H9 (cell line): ENCODE results near the gene EPHB2. TPM values are rescaled to one million over a fixed set of nuclear protein-coding genes. Genes with fewer than 3 reads are reported as not detected.

Source experiments
- DNase-seq: peaks from one replicate; pipeline ENCODE4 v3.0.0-alpha.2; 2017
- H2AFZ ChIP-seq: one replicate; pipeline ENCODE4 v1.6.1; 2013; ENCODE audit warnings: mild to moderate bottlenecking, low read length, control low read depth, moderate library complexity
- H2AK5ac ChIP-seq: 2 replicates; pipeline ENCODE4 v1.6.1; 2013; ENCODE audit warnings: low read length, control low read depth, mixed read lengths; ENCODE audit not compliant: insufficient read length
- H2BK120ac ChIP-seq: one replicate; pipeline ENCODE4 v1.6.1; 2013; ENCODE audit warnings: low read depth, mild to moderate bottlenecking, low read length, control low read depth, inconsistent platforms; ENCODE audit not compliant: poor library complexity, severe bottlenecking
- H2BK12ac ChIP-seq: 2 replicates; pipeline ENCODE4 v1.6.1; 2013; ENCODE audit warnings: low read length, control low read depth, mixed read lengths, low read depth; ENCODE audit not compliant: insufficient read length
- H2BK15ac ChIP-seq: 2 replicates; pipeline ENCODE4 v1.6.1; 2013; ENCODE audit warnings: low read depth, low read length, control low read depth
- H2BK20ac ChIP-seq: one replicate; pipeline ENCODE4 v1.6.1; 2013; ENCODE audit warnings: low read depth, mild to moderate bottlenecking, low read length, control low read depth, inconsistent platforms; ENCODE audit not compliant: poor library complexity, severe bottlenecking
- H2BK5ac ChIP-seq: 2 replicates; pipeline ENCODE4 v1.6.1; 2013; ENCODE audit warnings: low read length, control low read depth, mixed read lengths; ENCODE audit not compliant: insufficient read length
- H3K14ac ChIP-seq: 2 replicates; pipeline ENCODE4 v1.6.1; 2013; ENCODE audit warnings: low read length, control low read depth; ENCODE audit not compliant: insufficient read depth
- H3K18ac ChIP-seq: 2 replicates; pipeline ENCODE4 v1.6.1; 2013; ENCODE audit warnings: low read depth, mild to moderate bottlenecking, mixed read lengths, low read length, control low read depth; ENCODE audit not compliant: insufficient read length
- H3K23ac ChIP-seq: 2 replicates; pipeline ENCODE4 v1.6.1; 2013; ENCODE audit warnings: low read length, control low read depth, mixed read lengths, low read depth; ENCODE audit not compliant: insufficient read length
- H3K23me2 ChIP-seq: 2 replicates; pipeline ENCODE4 v1.6.1; 2013; ENCODE audit warnings: low read depth, mild to moderate bottlenecking, mixed read lengths, low read length, control low read depth; ENCODE audit not compliant: insufficient read length, poor library complexity, severe bottlenecking
- H3K27ac ChIP-seq: 2 replicates; pipeline ENCODE4 v1.5.1; 2013; ENCODE audit warnings: low read length, control low read depth, mixed read lengths, low read depth; ENCODE audit not compliant: insufficient read length
- H3K27me3 ChIP-seq: 2 replicates; pipeline ENCODE4 v1.6.1; 2013; ENCODE audit warnings: low read length, control low read depth, inconsistent platforms; ENCODE audit not compliant: insufficient read depth
- H3K4ac ChIP-seq: 2 replicates; pipeline ENCODE4 v1.6.1; 2013; ENCODE audit warnings: low read depth, mild to moderate bottlenecking, control low read depth, inconsistent platforms, low read length, moderate library complexity
- H3K4me1 ChIP-seq: 2 replicates; pipeline ENCODE4 v1.6.1; 2013; ENCODE audit warnings: low read length, control low read depth, inconsistent platforms; ENCODE audit not compliant: insufficient read depth
- H3K4me2 ChIP-seq: 2 replicates; pipeline ENCODE4 v1.6.1; 2013; ENCODE audit warnings: low read length, control low read depth, mixed read lengths; ENCODE audit not compliant: insufficient read length, insufficient read depth
- H3K56ac ChIP-seq: 2 replicates; pipeline ENCODE4 v1.6.1; 2013; ENCODE audit warnings: low read depth, mild to moderate bottlenecking, mixed read lengths, low read length, control low read depth; ENCODE audit not compliant: insufficient read length
- H3K79me1 ChIP-seq: 2 replicates; pipeline ENCODE4 v1.6.1; 2013; ENCODE audit warnings: low read depth, mild to moderate bottlenecking, moderate library complexity, low read length, control low read depth, inconsistent platforms; ENCODE audit not compliant: insufficient read depth, poor library complexity, severe bottlenecking
- H3K79me2 ChIP-seq: 2 replicates; pipeline ENCODE4 v1.6.1; 2013; ENCODE audit warnings: low read length, control low read depth, inconsistent platforms; ENCODE audit not compliant: insufficient read depth
- H3K9ac ChIP-seq: 2 replicates; pipeline ENCODE4 v1.6.1; 2013; ENCODE audit warnings: low read length, control low read depth, mixed read lengths; ENCODE audit not compliant: insufficient read length; ENCODE audit errors: extremely low read depth
- H3K9me3 ChIP-seq: one replicate; pipeline ENCODE4 v1.6.1; 2013; ENCODE audit warnings: low read depth, low read length, inconsistent platforms; ENCODE audit not compliant: control insufficient read depth
- H3T11ph ChIP-seq: one replicate; pipeline ENCODE4 v1.6.1; 2013; ENCODE audit warnings: mild to moderate bottlenecking, low read length, control low read depth, inconsistent platforms
- H4K20me1 ChIP-seq: one replicate; pipeline ENCODE4 v1.6.1; 2013; ENCODE audit not compliant: control insufficient read depth, insufficient read length, insufficient read depth
- H4K5ac ChIP-seq: 2 replicates; pipeline ENCODE4 v1.6.1; 2013; ENCODE audit warnings: low read depth, mild to moderate bottlenecking, mixed read lengths, low read length, control low read depth; ENCODE audit not compliant: insufficient read length
- H4K8ac ChIP-seq: replicated peaks from 2 replicates; pipeline ENCODE4 v1.6.1; 2013; ENCODE audit warnings: low read length, control low read depth, mixed read lengths, low read depth; ENCODE audit not compliant: insufficient read length
- H4K91ac ChIP-seq: 2 replicates; pipeline ENCODE4 v1.6.1; 2013; ENCODE audit warnings: low read depth, mild to moderate bottlenecking, moderate library complexity, mixed read lengths, low read length, control low read depth; ENCODE audit not compliant: insufficient read length
- H3K27ac Mint-ChIP-seq, 3 experiments: 2 replicates in 2 of 3; 3 replicates in 1 of 3; pipeline ENCODE4 v1.8.0; 2020 to 2021; ENCODE audit warnings: mixed read lengths in 3 of 3, mild to moderate bottlenecking in 1 of 3, moderate library complexity in 1 of 3
- H3K27me3 Mint-ChIP-seq: 2 replicates; pipeline ENCODE4 v1.8.0; 2021; ENCODE audit warnings: low read depth, mild to moderate bottlenecking, moderate library complexity, mixed read lengths
- H3K36me3 Mint-ChIP-seq, 3 experiments: 2 replicates in 2 of 3; 3 replicates in 1 of 3; pipeline ENCODE4 v1.8.0; 2020 to 2021; ENCODE audit warnings: low read depth in 3 of 3, mixed read lengths in 3 of 3; ENCODE audit not compliant: insufficient read depth in 1 of 3
- H3K4me1 Mint-ChIP-seq, 2 experiments: 2 replicates each; pipeline ENCODE4 v1.8.0; 2020; ENCODE audit warnings: mixed read lengths in 2 of 2
- H3K4me3 Mint-ChIP-seq, 2 experiments: 2 replicates in 1 of 2; 3 replicates in 1 of 2; pipeline ENCODE4 v1.8.0; 2020 to 2021; ENCODE audit warnings: mild to moderate bottlenecking in 2 of 2, mixed read lengths in 2 of 2, moderate library complexity in 1 of 2
- H3K9me3 Mint-ChIP-seq, 2 experiments: 2 replicates in 1 of 2; 3 replicates in 1 of 2; pipeline ENCODE4 v1.8.0; 2020; ENCODE audit warnings: mild to moderate bottlenecking in 2 of 2, mixed read lengths in 2 of 2, moderate library complexity in 1 of 2
- WGBS: extraction: QIAGEN DNeasy Blood & Tissue Kit; methylation state at CpG from one replicate; pipeline ENCODE4 v1.1.7; 2013; ENCODE audit warnings: missing lambda C conversion rate, low lambda C conversion rate, mixed read lengths; ENCODE audit not compliant: insufficient read length; ENCODE audit errors: extremely low coverage; 5-methylcytosine and 5-hydroxymethylcytosine counted together
- total RNA-seq: library from RNA; stranded (reverse); gene quantifications from 2 replicates; pipeline ENCODE4 v1.2.1, GENCODE V29; 2021
- TF ChIP-seq, protein P1 (sequence below): fragments of 200-600 bp; sonication (generic); conservative IDR thresholded peaks from 3 replicates; pipeline ENCODE4 v1.8.0; 2021; ENCODE audit warnings: antibody characterized with exemption, mild to moderate bottlenecking

Gene EPHB2
- total RNA-seq, 1 experiment from 2014 or later = 9.5 TPM

DNA sequence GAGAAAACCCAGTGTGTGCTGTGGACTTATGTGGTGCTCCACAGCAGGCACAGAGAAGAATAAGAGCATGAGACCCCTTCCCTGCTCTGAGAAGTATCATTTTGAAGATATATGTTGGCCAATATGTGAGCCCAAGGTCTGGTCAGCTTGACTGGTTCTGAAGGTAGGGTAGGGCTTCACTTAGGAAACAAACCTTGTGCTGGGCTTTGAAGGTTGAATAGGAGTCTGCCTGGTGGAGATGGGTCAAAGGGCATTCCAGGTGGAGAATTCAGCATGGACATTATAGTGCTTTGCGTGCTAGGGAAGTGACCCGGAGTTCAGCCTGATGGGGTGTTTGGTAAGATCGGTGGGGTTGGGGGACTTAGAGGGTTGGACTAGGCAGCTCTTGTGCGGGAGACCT is 99.1 kb downstream of the EPHB2 start:
- Mint-ChIP-seq H3K9me3 (no peaks in the 10 kb centered on the region; a peak in 1 of 5 replicates), H3K27ac (peak overlapping the region in 2 of 3 experiments; percentile 20 to 42; a peak in 4 of 7 replicates), H3K27me3 (no peaks in the 10 kb centered on the region), H3K4me3 (no peak overlapping the region), H3K4me1 (peaks cover 19 to 28% of the 10 kb centered on the region in 2 experiments), H3K36me3 (no peaks in the 10 kb centered on the region)
- Histone ChIP-seq H2BK5ac (no peak overlapping the region), H4K20me1 (no peaks in the 10 kb centered on the region), H4K8ac (no peak overlapping the region), H3K4ac (no peak overlapping the region), H3K27ac (no peak overlapping the region), H3T11ph (no peak overlapping the region), H3K4me1 (peaks cover 3% of the 10 kb centered on the region; the same call in 1 of the 2 replicates), H3K4me2 (no peak overlapping the region), H3K14ac (no peak overlapping the region), H3K79me2 (no peaks in the 10 kb centered on the region), H2AFZ (no peak overlapping the region), H3K9me3 (no peaks in the 10 kb centered on the region), H3K9ac (no peak overlapping the region), H4K91ac (no peak overlapping the region), H2BK12ac (no peak overlapping the region), H2AK5ac (no peak overlapping the region), H3K27me3 (no peaks in the 10 kb centered on the region), H2BK120ac (no peak overlapping the region), H2BK20ac (no peak overlapping the region), H2BK15ac (no peak overlapping the region), H4K5ac (no peak overlapping the region), H3K23me2 (no peaks in the 10 kb centered on the region), H3K23ac (no peak overlapping the region), H3K56ac (no peak overlapping the region), H3K18ac (no peak overlapping the region), H3K79me1 (no peaks in the 10 kb centered on the region)
- no peak for DNase-seq
- TF ChIP-seq, protein P1, sequence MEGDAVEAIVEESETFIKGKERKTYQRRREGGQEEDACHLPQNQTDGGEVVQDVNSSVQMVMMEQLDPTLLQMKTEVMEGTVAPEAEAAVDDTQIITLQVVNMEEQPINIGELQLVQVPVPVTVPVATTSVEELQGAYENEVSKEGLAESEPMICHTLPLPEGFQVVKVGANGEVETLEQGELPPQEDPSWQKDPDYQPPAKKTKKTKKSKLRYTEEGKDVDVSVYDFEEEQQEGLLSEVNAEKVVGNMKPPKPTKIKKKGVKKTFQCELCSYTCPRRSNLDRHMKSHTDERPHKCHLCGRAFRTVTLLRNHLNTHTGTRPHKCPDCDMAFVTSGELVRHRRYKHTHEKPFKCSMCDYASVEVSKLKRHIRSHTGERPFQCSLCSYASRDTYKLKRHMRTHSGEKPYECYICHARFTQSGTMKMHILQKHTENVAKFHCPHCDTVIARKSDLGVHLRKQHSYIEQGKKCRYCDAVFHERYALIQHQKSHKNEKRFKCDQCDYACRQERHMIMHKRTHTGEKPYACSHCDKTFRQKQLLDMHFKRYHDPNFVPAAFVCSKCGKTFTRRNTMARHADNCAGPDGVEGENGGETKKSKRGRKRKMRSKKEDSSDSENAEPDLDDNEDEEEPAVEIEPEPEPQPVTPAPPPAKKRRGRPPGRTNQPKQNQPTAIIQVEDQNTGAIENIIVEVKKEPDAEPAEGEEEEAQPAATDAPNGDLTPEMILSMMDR = no peak
- no CpG with 5 or more reads among the region's 4 CpGs for WGBS
